ENCODE results near the gene PIM3.

Gene PIM3

GRCh38 chr22:50000587-50001387 is 40.2 kb downstream of the PIM3 start:
- no peak for DNase-seq (ENCODE audit: low read depth in 3 of 3)

GRCh38 chr22:50001388-50002231 is 41.0 kb downstream of the PIM3 start:
- no peak for DNase-seq (ENCODE audit: low read depth in 3 of 3)

- DNase-seq (ENCODE audit: low read depth in 3 of 3): no peak
Observed at GRCh38 chr22:50002791-50003190, 42.2 kb downstream of the PIM3 start.

GRCh38 chr22:50004918-50005317 is 44.3 kb downstream of the PIM3 start:
- DNase-seq (ENCODE audit: low read depth in 3 of 3): no peak

- no peak for DNase-seq (ENCODE audit: low read depth in 3 of 3)
Observed at GRCh38 chr22:50007057-50007511, 46.5 kb downstream of the PIM3 start.

GRCh38 chr22:50008151-50009040 is 47.8 kb downstream of the PIM3 start:
- no peak for DNase-seq (ENCODE audit: low read depth in 3 of 3)

GRCh38 chr22:50009251-50009650 is 48.7 kb downstream of the PIM3 start:
- no peak for DNase-seq (ENCODE audit: low read depth in 3 of 3)

- no peak for DNase-seq (ENCODE audit: low read depth in 3 of 3)
Observed at GRCh38 chr22:50009765-50010675, 49.4 kb downstream of the PIM3 start.

- DNase-seq (ENCODE audit: low read depth in 3 of 3): no peak
Observed at GRCh38 chr22:50010676-50011446, 50.3 kb downstream of the PIM3 start.

GRCh38 chr22:50011447-50012210 is 51.1 kb downstream of the PIM3 start:
- DNase-seq (ENCODE audit: low read depth in 3 of 3): no peak

GRCh38 chr22:50012211-50013181 is 51.9 kb downstream of the PIM3 start, which contains the start of gene IL17REL:
Gene IL17REL (minus strand): TSS chr22:50012765. CDS start chr22:50012646, 119 bp downstream.
- DNase-seq (ENCODE audit: low read depth in 3 of 3): no peak
